ENCODE measurements around the gene C7.
"Not testable (repeated sequence)": the region's sequence is repeated elsewhere in the genome, so short reads cannot be mapped to it uniquely, and the experiment has no call there.

Gene C7

GRCh38 chr5:40909264-40909663 is at the start of gene C7:
Gene C7 (plus strand): TSS chr5:40909497. CDS start chr5:40909611, 114 bp downstream.
- in situ Hi-C loops (cut with MboI; ENCODE audit: low sequenced_read_pairs, unreplicated experiment): no loop called here

GRCh38 chr5:40860711-40861110 is 48.6 kb upstream of the C7 start:
- in situ Hi-C loops (cut with MboI; ENCODE audit: low sequenced_read_pairs, unreplicated experiment): no loop called here
- no peak for DNase-seq (ENCODE audit: low spot score)
- no peak for TF ChIP-seq CTCF (IDR thresholded peaks at IDR 0.05; ENCODE audit: borderline replicate concordance, control extremely low read depth, extremely low read depth, insufficient read depth, missing control alignments)

More at GRCh38 chr5:40909264-40909663, at the start of gene C7:
- DNase-seq (ENCODE audit: low spot score): no peak
- TF ChIP-seq CTCF (IDR thresholded peaks at IDR 0.05; ENCODE audit: borderline replicate concordance, control extremely low read depth, extremely low read depth, insufficient read depth, missing control alignments): no peak

GRCh38 chr5:40865004-40865403 is 44.3 kb upstream of the C7 start:
- in situ Hi-C loops (cut with MboI; ENCODE audit: low sequenced_read_pairs, unreplicated experiment); DNase-seq (ENCODE audit: low spot score): not testable (repeated sequence)

- DNase-seq (ENCODE audit: low spot score): no peak
- TF ChIP-seq CTCF (IDR thresholded peaks at IDR 0.05; ENCODE audit: borderline replicate concordance, control extremely low read depth, extremely low read depth, insufficient read depth, missing control alignments): no peak
- in situ Hi-C loops (cut with MboI; ENCODE audit: low sequenced_read_pairs, unreplicated experiment): no loop called here
Measured at GRCh38 chr5:40866844-40867243, 42.5 kb upstream of the C7 start.

- no peak for DNase-seq (ENCODE audit: low spot score)
- in situ Hi-C loops (cut with MboI; ENCODE audit: low sequenced_read_pairs, unreplicated experiment): no loop called here
- TF ChIP-seq CTCF (IDR thresholded peaks at IDR 0.05; ENCODE audit: borderline replicate concordance, control extremely low read depth, extremely low read depth, insufficient read depth, missing control alignments): no peak
Measured at GRCh38 chr5:40869384-40869783, 39.9 kb upstream of the C7 start.

- no peak for DNase-seq (ENCODE audit: low spot score)
- no peak for TF ChIP-seq CTCF (IDR thresholded peaks at IDR 0.05; ENCODE audit: borderline replicate concordance, control extremely low read depth, extremely low read depth, insufficient read depth, missing control alignments)
- in situ Hi-C loops (cut with MboI; ENCODE audit: low sequenced_read_pairs, unreplicated experiment): no loop called here
Measured at GRCh38 chr5:40871177-40871576, 38.1 kb upstream of the C7 start.

GRCh38 chr5:40872253-40872652 is 37.0 kb upstream of the C7 start:
- in situ Hi-C loops (cut with MboI; ENCODE audit: low sequenced_read_pairs, unreplicated experiment); DNase-seq (ENCODE audit: low spot score): not testable (repeated sequence)

- in situ Hi-C loops (cut with MboI; ENCODE audit: low sequenced_read_pairs, unreplicated experiment): no loop called here
- no peak for DNase-seq (ENCODE audit: low spot score)
- no peak for TF ChIP-seq CTCF (IDR thresholded peaks at IDR 0.05; ENCODE audit: borderline replicate concordance, control extremely low read depth, extremely low read depth, insufficient read depth, missing control alignments)
Measured at GRCh38 chr5:40873286-40873880, 35.9 kb upstream of the C7 start.

All from GM13976 (cell line).